Neural progenitor cell (in vitro differentiated cells): ENCODE measurements around the gene CDH23.

Experiments used
- CTCF ChIP-seq: fragments of 200-600 bp; sonication (generic); IDR thresholded peaks from 2 replicates; pipeline ENCODE4 v1.5.1; 2017; ENCODE audit warnings: antibody characterized with exemption, mild to moderate bottlenecking
- EZH2phosphoT487 ChIP-seq: fragments of 200-600 bp; sonication (generic); IDR thresholded peaks from 2 replicates; pipeline ENCODE4 v1.6.1; 2017; ENCODE audit warnings: antibody characterized with exemption

GRCh38 chr10:71554671-71555070 is 158.0 kb downstream of the CDH23 start:
- TF ChIP-seq CTCF: no peak
- TF ChIP-seq EZH2phosphoT487: no peak
